Endothelial cell of umbilical vein (primary cell): ENCODE results near the gene CARD8. TPM values are rescaled to one million over a fixed set of nuclear protein-coding genes. Genes with fewer than 3 reads are reported as not detected.

Experiments used
- BruUV-seq: library from RNA; stranded (reverse); fragments of 400-500 nt; replicated peaks from 2 replicates; lab custom pipeline; 2021; lab: Mats Ljungman, UMichigan
- CTCF ChIA-PET: fragments of 300-600, 350-600 bp; sonication (Branson Sonifier 250); formaldehyde crosslinking; loops from one replicate; lab custom pipeline; 2021; ENCODE audit warnings: antibody characterized with exemption, inconsistent platforms; lab: Charles Lee
- POLR2A ChIA-PET: fragments of 300-600, 350-600 bp; sonication (Branson Sonifier 250); formaldehyde crosslinking; loops from one replicate; lab custom pipeline; 2021; ENCODE audit warnings: antibody characterized with exemption, inconsistent platforms; lab: Charles Lee
- DNase-seq: peaks from one replicate; pipeline ENCODE4 v3.0.0-alpha.2; 2011; ENCODE audit warnings: low read depth, low spot score
- FAIRE-seq: peaks from 2 replicates; lab custom pipeline; 2011; peaks lifted over from hg19 to GRCh38; lab: Jason Lieb, UNC
- H2AFZ ChIP-seq: 2 replicates; pipeline ENCODE4 v1.6.0; 2012; ENCODE audit warnings: low read depth, low read length, control low read depth, inconsistent platforms
- H3K27ac ChIP-seq: 2 replicates; pipeline ENCODE4 v1.5.1; 2011; ENCODE audit warnings: low read depth, mild to moderate bottlenecking, control low read depth, low read length, moderate library complexity; ENCODE audit not compliant: insufficient read depth
- H3K27me3 ChIP-seq, 2 experiments: 2 replicates each; pipeline versions ENCODE4 v1.6.0 to v1.6.1; 2011; ENCODE audit warnings: low read length in 2 of 2, mixed read lengths in 1 of 2; ENCODE audit not compliant: control insufficient read depth in 2 of 2, insufficient read depth in 2 of 2
- H3K36me3 ChIP-seq, 2 experiments: 2 replicates in 1 of 2; 3 replicates in 1 of 2; pipeline ENCODE4 v1.5.1; 2011; ENCODE audit warnings: low read length in 2 of 2, mild to moderate bottlenecking in 1 of 2, moderate library complexity in 1 of 2; ENCODE audit not compliant: control insufficient read depth in 2 of 2, insufficient read depth in 2 of 2; ENCODE audit errors: extremely low read depth in 1 of 2
- H3K4me1 ChIP-seq: 3 replicates; pipeline ENCODE4 v1.5.1; 2011; ENCODE audit warnings: mild to moderate bottlenecking, low read length; ENCODE audit not compliant: control insufficient read depth, insufficient read depth; ENCODE audit errors: extremely low read depth
- H3K4me2 ChIP-seq: 2 replicates; pipeline ENCODE4 v1.6.1; 2011; ENCODE audit warnings: low read length, control low read depth, mixed read lengths; ENCODE audit not compliant: insufficient read depth
- H3K4me3 ChIP-seq, 3 experiments: fragments of 200-600 bp in 1 of 3; sonication (generic), shearing (Covaris generic) in 1 of 3; replicated peaks in 1 of 3; 2 replicates each; pipeline ENCODE4 v1.5.1; 2011 to 2016; ENCODE audit warnings: control low read depth in 3 of 3, low read length in 3 of 3, mild to moderate bottlenecking in 2 of 3, inconsistent platforms in 1 of 3, low read depth in 1 of 3, moderate library complexity in 1 of 3; ENCODE audit not compliant: insufficient read depth in 1 of 3
- H3K79me2 ChIP-seq: 2 replicates; pipeline ENCODE4 v1.6.0; 2012; ENCODE audit warnings: low read length, inconsistent platforms; ENCODE audit not compliant: control insufficient read depth, insufficient read depth
- H3K9ac ChIP-seq: replicated peaks from 2 replicates; pipeline ENCODE3; 2011; ENCODE audit warnings: low read length, control low read depth; ENCODE audit not compliant: insufficient read depth; ENCODE audit errors: extremely low read depth
- H3K9me1 ChIP-seq: replicated peaks from 3 replicates; pipeline ENCODE4 v1.6.0; 2011; ENCODE audit warnings: mild to moderate bottlenecking, low read length; ENCODE audit not compliant: control insufficient read depth, insufficient read depth; ENCODE audit errors: extremely low read depth
- H3K9me3 ChIP-seq: replicated peaks from 2 replicates; pipeline ENCODE4 v1.5.1; 2012; ENCODE audit warnings: low read length, inconsistent platforms; ENCODE audit not compliant: control insufficient read depth, insufficient read depth
- H4K20me1 ChIP-seq: replicated peaks from 2 replicates; pipeline ENCODE3; 2011; ENCODE audit warnings: mild to moderate bottlenecking, low read length; ENCODE audit not compliant: control insufficient read depth, insufficient read depth; ENCODE audit errors: extremely low read depth
- CTCF ChIP-seq, 2 donors: IDR thresholded peaks; 1 replicate in 1 of 2; 2 replicates in 1 of 2; pipeline ENCODE4 v1.5.1; 2011; ENCODE audit warnings: low read length in 2 of 2, mild to moderate bottlenecking in 2 of 2, moderate library complexity in 2 of 2, control low read depth in 1 of 2, inconsistent platforms in 1 of 2, low read depth in 1 of 2; ENCODE audit not compliant: insufficient read depth in 1 of 2; ENCODE audit errors: extremely low read depth in 1 of 2
- EZH2 ChIP-seq: IDR thresholded peaks from 2 replicates; pipeline ENCODE4 v1.6.1; 2012; ENCODE audit warnings: borderline replicate concordance, low read depth, mild to moderate bottlenecking, moderate library complexity, low read length, inconsistent platforms; ENCODE audit not compliant: severe bottlenecking
- FOS ChIP-seq: IDR thresholded peaks from 2 replicates; pipeline ENCODE4 v1.6.1; 2011; ENCODE audit warnings: mild to moderate bottlenecking, low read length, moderate library complexity, borderline replicate concordance; ENCODE audit not compliant: insufficient read depth
- GATA2 ChIP-seq: IDR thresholded peaks from 2 replicates; pipeline ENCODE4 v1.7.0; 2011; ENCODE audit warnings: low read depth, mild to moderate bottlenecking, moderate library complexity, mixed read lengths, low read length; ENCODE audit not compliant: insufficient read length, insufficient read depth
- JUN ChIP-seq: IDR thresholded peaks from 2 replicates; pipeline ENCODE4 v1.6.1; 2011; ENCODE audit warnings: borderline replicate concordance, low read depth; ENCODE audit not compliant: insufficient read length, insufficient read depth
- MAX ChIP-seq: IDR thresholded peaks from 2 replicates; pipeline ENCODE4 v1.6.1; 2011; ENCODE audit not compliant: insufficient read depth, insufficient read length
- MYC ChIP-seq: IDR thresholded peaks from one replicate; pipeline ENCODE4 v1.6.1; 2011; ENCODE audit warnings: mild to moderate bottlenecking, low read depth, low read length
- POLR2A ChIP-seq: IDR thresholded peaks from 2 replicates; pipeline ENCODE4 v1.6.1; 2012; ENCODE audit warnings: low read depth, mild to moderate bottlenecking, control low read depth, low read length
- POLR2AphosphoS5 ChIP-seq: IDR thresholded peaks from 2 replicates; pipeline ENCODE4 v1.6.1; 2012; ENCODE audit warnings: low read depth, mild to moderate bottlenecking, control low read depth, low read length, moderate library complexity; ENCODE audit not compliant: insufficient read depth
- dilution Hi-C: fragments of 300-500 bp; cut with MboI; formaldehyde crosslinking; loops from one replicate; pipeline ENCODE4 v1.15.0; 2019; ENCODE audit warnings: low sequenced_read_pairs; ENCODE audit not compliant: extremely low pct_ligation_motif_present
- intact Hi-C: fragments of 100-400 bp; cut with micrococcal nuclease; formaldehyde crosslinking; loops from one replicate; pipeline ENCODE4 v1.10.0; 2022
- polyA plus RNA-seq, 4 experiments: library from polyadenylated mRNA; depleted of rRNA in 3 of 4; stranded (reverse) in 3 of 4; unstranded in 1 of 4; fragments of >200 nt; gene quantifications; 2 replicates each; pipeline versions ENCODE4 v1.2.1 to v1.2.3, GENCODE V29; 2011 to 2012; ENCODE audit warnings: missing spikeins in 1 of 4
- total RNA-seq: library from RNA; stranded (reverse); gene quantifications from 2 replicates; pipeline ENCODE4 v1.2.3, GENCODE V29; 2021

The CARD8 gene
- total and polyA plus RNA-seq, 2 donors (not counting 3 experiments of a cell fraction or from before 2014, with no cell fraction given): 64.6 to 123 TPM

GRCh38 chr19:48287748-48288147, 32.0 kb upstream of the CARD8 start:
- DNase-seq (no peak), FAIRE-seq (no peak)
- no peaks in the 10 kb centered on the region for H3K79me2 ChIP-seq
- H3K9me1 ChIP-seq: no peaks in the 10 kb centered on the region
- ChIA-PET POLR2A (interaction anchor here (0.6 kb wide), 1 partner anchor 7 kb away, joined by 3 read pairs; no protein-coding TSS in a partner anchor), CTCF (interaction anchor here (7.2 kb wide), 1 partner anchor 19 kb away, joined by 126 read pairs; the partner anchor contains the start of gene ZNF114)
- no peak overlapping the region for H3K9ac ChIP-seq
- H3K4me2 ChIP-seq: no peak overlapping the region
- no peak for TF ChIP-seq CTCF (IDR thresholded peaks at IDR 0.05; ENCODE audit: extremely low read depth in 1 of 2, insufficient read depth in 1 of 2, low read depth in 1 of 2, low read length in 2 of 2)
- no peak for TF ChIP-seq EZH2
- TF ChIP-seq POLR2A: no peak
- no peak for TF ChIP-seq FOS
- TF ChIP-seq MYC: no peak
- TF ChIP-seq POLR2AphosphoS5: no peak
- no peak for TF ChIP-seq MAX
- no peak for TF ChIP-seq JUN
- no peak for TF ChIP-seq GATA2
- H3K27me3 ChIP-seq: no peaks in the 10 kb centered on the region
- H3K9me3 ChIP-seq: no peaks in the 10 kb centered on the region
- no peaks in the 10 kb centered on the region for H3K36me3 ChIP-seq
- no peak overlapping the region for H3K27ac ChIP-seq
- H3K4me1 ChIP-seq: peaks cover 9% of the 10 kb centered on the region
- dilution Hi-C loops: no loop called here
- H3K4me3 ChIP-seq: no peak overlapping the region
- BruUV-seq: no TSS peak
- no peak overlapping the region for H2AFZ ChIP-seq
- H4K20me1 ChIP-seq: no peaks in the 10 kb centered on the region
- intact Hi-C loops: no loop called here
